ENCODE data around the gene ZBTB5. TPM values are rescaled to one million over a fixed set of nuclear protein-coding genes. Genes with fewer than 3 reads are reported as not detected.

The ZBTB5 gene
- total and polyA plus RNA-seq, 2 of the 8 experiments (the other 6 are each of a cell fraction or from before 2014, with no cell fraction given): 13.3 to 14.5 TPM

DNA sequence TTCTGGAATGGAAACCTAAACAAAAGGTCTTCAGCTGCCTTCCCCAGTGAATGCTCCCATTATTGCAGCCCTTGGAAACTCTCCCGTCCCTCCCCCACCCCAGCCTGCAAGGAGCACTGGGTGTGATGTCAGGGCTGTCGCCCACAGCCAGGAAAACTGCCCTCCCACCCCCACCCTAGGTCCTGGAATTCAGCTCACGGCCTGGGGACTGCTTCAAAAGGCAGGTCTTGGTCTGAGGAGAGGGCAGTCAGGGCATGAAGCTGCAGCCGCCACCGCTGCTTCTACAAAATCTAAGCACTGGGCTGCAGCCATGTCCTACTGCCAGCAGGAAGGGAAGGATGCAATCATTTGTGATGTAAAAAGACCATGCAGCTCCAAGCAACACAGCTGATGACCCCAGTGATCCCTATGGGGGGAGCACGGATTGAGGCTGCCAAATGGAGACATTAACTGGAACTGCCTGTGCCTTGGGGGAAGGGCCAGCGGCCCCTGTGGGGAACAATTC, 31.3 kb downstream of the ZBTB5 start (continued):
- TF ChIP-seq, protein P1, sequence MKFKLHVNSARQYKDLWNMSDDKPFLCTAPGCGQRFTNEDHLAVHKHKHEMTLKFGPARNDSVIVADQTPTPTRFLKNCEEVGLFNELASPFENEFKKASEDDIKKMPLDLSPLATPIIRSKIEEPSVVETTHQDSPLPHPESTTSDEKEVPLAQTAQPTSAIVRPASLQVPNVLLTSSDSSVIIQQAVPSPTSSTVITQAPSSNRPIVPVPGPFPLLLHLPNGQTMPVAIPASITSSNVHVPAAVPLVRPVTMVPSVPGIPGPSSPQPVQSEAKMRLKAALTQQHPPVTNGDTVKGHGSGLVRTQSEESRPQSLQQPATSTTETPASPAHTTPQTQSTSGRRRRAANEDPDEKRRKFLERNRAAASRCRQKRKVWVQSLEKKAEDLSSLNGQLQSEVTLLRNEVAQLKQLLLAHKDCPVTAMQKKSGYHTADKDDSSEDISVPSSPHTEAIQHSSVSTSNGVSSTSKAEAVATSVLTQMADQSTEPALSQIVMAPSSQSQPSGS (IDR thresholded peaks at IDR 0.05; ENCODE audit: low read length): no peak
- TF ChIP-seq EP300 (IDR thresholded peaks at IDR 0.05; ENCODE audit: borderline replicate concordance in 1 of 2, low read depth in 2 of 2, low read length in 2 of 2) (peak in 1 of 2 experiments; percentile 26; a peak in 1 of 3 replicates), ASH2L (IDR thresholded peaks at IDR 0.05; ENCODE audit: low read length) (peak; percentile 65), CREB1 (IDR thresholded peaks at IDR 0.05) (no peak), RXRA (IDR thresholded peaks at IDR 0.05; ENCODE audit: insufficient read depth, low read depth, low read length) (no peak), FOSL1 (IDR thresholded peaks at IDR 0.05; ENCODE audit: insufficient read depth, low read depth, low read length) (no peak), CTBP2 (IDR thresholded peaks at IDR 0.05; ENCODE audit: borderline replicate concordance, insufficient read depth, insufficient read length, low read length) (no peak), NANOG (IDR thresholded peaks at IDR 0.05; ENCODE audit: insufficient read depth, low read depth, low read length, poor library complexity, severe bottlenecking) (no peak), SIX5 (IDR thresholded peaks at IDR 0.05; ENCODE audit: low read depth, low read length) (no peak), HDAC6 (IDR thresholded peaks at IDR 0.05; ENCODE audit: low read depth, low read length) (no peak), KDM4A (IDR thresholded peaks at IDR 0.05; ENCODE audit: low read depth, low read length, severe bottlenecking) (no peak), KDM1A (IDR thresholded peaks at IDR 0.05; ENCODE audit: borderline replicate concordance, low read length) (no peak), NRF1 (IDR thresholded peaks at IDR 0.05; ENCODE audit: low read depth, low read length) (no peak), BRCA1 (IDR thresholded peaks at IDR 0.05; ENCODE audit: low read depth, low read length) (no peak), CHD1 (IDR thresholded peaks at IDR 0.05; ENCODE audit: low read depth, low read length) (no peak), SP1 (IDR thresholded peaks at IDR 0.05; ENCODE audit: low read depth, low read length) (0 out of 2 replicates have a peak, but pooled peaks have one; percentile 10)
- TF ChIP-seq, protein P2, sequence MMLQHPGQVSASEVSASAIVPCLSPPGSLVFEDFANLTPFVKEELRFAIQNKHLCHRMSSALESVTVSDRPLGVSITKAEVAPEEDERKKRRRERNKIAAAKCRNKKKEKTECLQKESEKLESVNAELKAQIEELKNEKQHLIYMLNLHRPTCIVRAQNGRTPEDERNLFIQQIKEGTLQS (IDR thresholded peaks at IDR 0.05; ENCODE audit: insufficient read depth, low read depth, low read length): no peak
- TF ChIP-seq, protein P3, sequence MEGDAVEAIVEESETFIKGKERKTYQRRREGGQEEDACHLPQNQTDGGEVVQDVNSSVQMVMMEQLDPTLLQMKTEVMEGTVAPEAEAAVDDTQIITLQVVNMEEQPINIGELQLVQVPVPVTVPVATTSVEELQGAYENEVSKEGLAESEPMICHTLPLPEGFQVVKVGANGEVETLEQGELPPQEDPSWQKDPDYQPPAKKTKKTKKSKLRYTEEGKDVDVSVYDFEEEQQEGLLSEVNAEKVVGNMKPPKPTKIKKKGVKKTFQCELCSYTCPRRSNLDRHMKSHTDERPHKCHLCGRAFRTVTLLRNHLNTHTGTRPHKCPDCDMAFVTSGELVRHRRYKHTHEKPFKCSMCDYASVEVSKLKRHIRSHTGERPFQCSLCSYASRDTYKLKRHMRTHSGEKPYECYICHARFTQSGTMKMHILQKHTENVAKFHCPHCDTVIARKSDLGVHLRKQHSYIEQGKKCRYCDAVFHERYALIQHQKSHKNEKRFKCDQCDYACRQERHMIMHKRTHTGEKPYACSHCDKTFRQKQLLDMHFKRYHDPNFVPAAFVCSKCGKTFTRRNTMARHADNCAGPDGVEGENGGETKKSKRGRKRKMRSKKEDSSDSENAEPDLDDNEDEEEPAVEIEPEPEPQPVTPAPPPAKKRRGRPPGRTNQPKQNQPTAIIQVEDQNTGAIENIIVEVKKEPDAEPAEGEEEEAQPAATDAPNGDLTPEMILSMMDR (IDR thresholded peaks at IDR 0.05; ENCODE audit: control extremely low read depth in 1 of 3, insufficient read depth in 1 of 3, low read depth in 1 of 3, low read length in 3 of 3): no peak
- TF ChIP-seq, protein P4, sequence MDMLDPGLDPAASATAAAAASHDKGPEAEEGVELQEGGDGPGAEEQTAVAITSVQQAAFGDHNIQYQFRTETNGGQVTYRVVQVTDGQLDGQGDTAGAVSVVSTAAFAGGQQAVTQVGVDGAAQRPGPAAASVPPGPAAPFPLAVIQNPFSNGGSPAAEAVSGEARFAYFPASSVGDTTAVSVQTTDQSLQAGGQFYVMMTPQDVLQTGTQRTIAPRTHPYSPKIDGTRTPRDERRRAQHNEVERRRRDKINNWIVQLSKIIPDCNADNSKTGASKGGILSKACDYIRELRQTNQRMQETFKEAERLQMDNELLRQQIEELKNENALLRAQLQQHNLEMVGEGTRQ (IDR thresholded peaks at IDR 0.05; ENCODE audit: low read length): no peak

Data from H1 (cell line).